Measurements from ENCODE around the gene GALNTL6. TPM values are rescaled to one million over a fixed set of nuclear protein-coding genes. Genes with fewer than 3 reads are reported as not detected.

GALNTL6 gene
- polyA plus RNA-seq, 1 donor from 2014 or later, result 14.9 TPM

- no peak overlapping the region for H3K9ac ChIP-seq (ENCODE audit: low read length)
- H3K9me3 ChIP-seq (ENCODE audit: low read length), result no peaks in the 10 kb centered on the region
- H3K4me2 ChIP-seq (ENCODE audit: low read length), result no peak overlapping the region
- no peaks in the 10 kb centered on the region for H3K9me2 ChIP-seq (ENCODE audit: insufficient read depth, low read length)
- H3F3A ChIP-seq (ENCODE audit: insufficient read depth, low read length, poor library complexity, severe bottlenecking), result no peaks in the 10 kb centered on the region
- no peak overlapping the region for H3K27ac ChIP-seq (ENCODE audit: low read length)
- TF ChIP-seq POLR2AphosphoS5 (IDR thresholded peaks at IDR 0.05), result no peak
- TF ChIP-seq REST (IDR thresholded peaks at IDR 0.05; ENCODE audit: borderline replicate concordance), result no peak
- TF ChIP-seq CTCF (IDR thresholded peaks at IDR 0.05; ENCODE audit: poor library complexity, severe bottlenecking), result no peak
- no peak for TF ChIP-seq MXI1 (conservative IDR thresholded peaks at IDR 0.05; ENCODE audit: poor library complexity, severe bottlenecking)
- no peak for TF ChIP-seq EP300 (conservative IDR thresholded peaks at IDR 0.05; ENCODE audit: poor library complexity, severe bottlenecking)
- TF ChIP-seq EZH2 (IDR thresholded peaks at IDR 0.05; ENCODE audit: borderline replicate concordance, insufficient read depth, low read length, poor library complexity, severe bottlenecking), result no peak
- no peak for TF ChIP-seq RAD21 (conservative IDR thresholded peaks at IDR 0.05)
- TF ChIP-seq TAF1 (IDR thresholded peaks at IDR 0.05; ENCODE audit: low read depth), result no peak
- TF ChIP-seq SMC3 (conservative IDR thresholded peaks at IDR 0.05; ENCODE audit: poor library complexity), result no peak
- H3K27me3 ChIP-seq (ENCODE audit: insufficient read depth, low read depth, low read length), result no peaks in the 10 kb centered on the region
- no peak overlapping the region for H3K4me3 ChIP-seq (ENCODE audit: low read length)
- H3K79me2 ChIP-seq (replicated peaks; ENCODE audit: insufficient read depth, low read length), result no peaks in the 10 kb centered on the region
- H4K20me1 ChIP-seq (ENCODE audit: insufficient read depth), result no peaks in the 10 kb centered on the region
- no peaks in the 10 kb centered on the region for H3K36me3 ChIP-seq (ENCODE audit: insufficient read depth, low read length)
- no peak overlapping the region for H2AFZ ChIP-seq (ENCODE audit: low read depth, low read length)
These were observed 885.1 kb downstream of the GALNTL6 start for GRCh38 chr4:172698256-172698655.

- Histone ChIP-seq H2AFZ (ENCODE audit: low read depth, low read length) (no peak overlapping the region), H3K27ac (ENCODE audit: low read length) (no peak overlapping the region), H4K20me1 (ENCODE audit: insufficient read depth) (no peaks in the 10 kb centered on the region), H3K9me2 (ENCODE audit: insufficient read depth, low read length) (no peaks in the 10 kb centered on the region), H3K4me3 (ENCODE audit: low read length) (no peak overlapping the region), H3K36me3 (ENCODE audit: insufficient read depth, low read length) (no peaks in the 10 kb centered on the region), H3K27me3 (ENCODE audit: insufficient read depth, low read depth, low read length) (no peaks in the 10 kb centered on the region), H3K4me2 (ENCODE audit: low read length) (no peak overlapping the region), H3K79me2 (replicated peaks; ENCODE audit: insufficient read depth, low read length) (no peaks in the 10 kb centered on the region), H3K9ac (ENCODE audit: low read length) (no peak overlapping the region), H3F3A (ENCODE audit: insufficient read depth, low read length, poor library complexity, severe bottlenecking) (no peaks in the 10 kb centered on the region), H3K9me3 (ENCODE audit: low read length) (peaks cover 7% of the 10 kb centered on the region)
- no peak for TF ChIP-seq EZH2 (IDR thresholded peaks at IDR 0.05; ENCODE audit: borderline replicate concordance, insufficient read depth, low read length, poor library complexity, severe bottlenecking)
- TF ChIP-seq EP300 (conservative IDR thresholded peaks at IDR 0.05; ENCODE audit: poor library complexity, severe bottlenecking), result no peak
- no peak for TF ChIP-seq TAF1 (IDR thresholded peaks at IDR 0.05; ENCODE audit: low read depth)
- no peak for TF ChIP-seq CTCF (IDR thresholded peaks at IDR 0.05; ENCODE audit: poor library complexity, severe bottlenecking)
- TF ChIP-seq SMC3 (conservative IDR thresholded peaks at IDR 0.05; ENCODE audit: poor library complexity), result no peak
- TF ChIP-seq REST (IDR thresholded peaks at IDR 0.05; ENCODE audit: borderline replicate concordance), result no peak
- TF ChIP-seq POLR2AphosphoS5 (IDR thresholded peaks at IDR 0.05), result no peak
- TF ChIP-seq RAD21 (conservative IDR thresholded peaks at IDR 0.05), result no peak
- no peak for TF ChIP-seq MXI1 (conservative IDR thresholded peaks at IDR 0.05; ENCODE audit: poor library complexity, severe bottlenecking)
These were observed 892.4 kb downstream of the GALNTL6 start for GRCh38 chr4:172705565-172705964.
